Testis (tissue), 2 donors: ENCODE data around the gene P3H1.

Source experiments
- POLR2A ChIP-seq: fragments of 450-650 bp; IDR thresholded peaks from one replicate; pipeline ENCODE4 v1.6.1; 2017; ENCODE audit warnings: antibody characterized with exemption, mild to moderate bottlenecking, moderate library complexity
- TF ChIP-seq, protein P1 (sequence below), 3 experiments: fragments of 450-650 bp in 2 of 3; fragments of 200-600 bp in 1 of 3; sonication (generic) in 1 of 3; IDR thresholded peaks; one replicate each; pipeline ENCODE4 v1.5.1; 2016 to 2019; ENCODE audit warnings: antibody characterized with exemption in 3 of 3, mild to moderate bottlenecking in 2 of 3, moderate library complexity in 1 of 3

DNA sequence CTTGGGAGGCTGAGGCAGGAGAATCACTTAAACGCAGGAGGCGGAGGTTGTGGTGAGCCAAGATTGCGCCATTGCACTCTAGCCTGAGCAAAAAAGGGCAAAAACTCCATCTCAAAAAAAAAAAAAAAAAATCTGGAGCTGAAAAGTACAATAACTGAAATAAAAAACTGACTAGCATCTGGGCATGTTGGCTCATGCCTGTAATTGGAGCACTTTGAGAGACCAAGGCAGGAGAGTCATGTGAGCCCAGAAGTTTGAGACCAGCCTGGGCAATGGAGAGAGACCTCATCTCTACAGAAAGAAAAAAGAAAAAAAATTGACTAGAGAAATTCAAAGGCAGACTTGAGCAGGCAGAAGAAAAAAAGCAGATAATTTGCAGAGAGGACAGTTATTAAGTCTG is 44.9 kb downstream of the P3H1 start:
- TF ChIP-seq, protein P1, sequence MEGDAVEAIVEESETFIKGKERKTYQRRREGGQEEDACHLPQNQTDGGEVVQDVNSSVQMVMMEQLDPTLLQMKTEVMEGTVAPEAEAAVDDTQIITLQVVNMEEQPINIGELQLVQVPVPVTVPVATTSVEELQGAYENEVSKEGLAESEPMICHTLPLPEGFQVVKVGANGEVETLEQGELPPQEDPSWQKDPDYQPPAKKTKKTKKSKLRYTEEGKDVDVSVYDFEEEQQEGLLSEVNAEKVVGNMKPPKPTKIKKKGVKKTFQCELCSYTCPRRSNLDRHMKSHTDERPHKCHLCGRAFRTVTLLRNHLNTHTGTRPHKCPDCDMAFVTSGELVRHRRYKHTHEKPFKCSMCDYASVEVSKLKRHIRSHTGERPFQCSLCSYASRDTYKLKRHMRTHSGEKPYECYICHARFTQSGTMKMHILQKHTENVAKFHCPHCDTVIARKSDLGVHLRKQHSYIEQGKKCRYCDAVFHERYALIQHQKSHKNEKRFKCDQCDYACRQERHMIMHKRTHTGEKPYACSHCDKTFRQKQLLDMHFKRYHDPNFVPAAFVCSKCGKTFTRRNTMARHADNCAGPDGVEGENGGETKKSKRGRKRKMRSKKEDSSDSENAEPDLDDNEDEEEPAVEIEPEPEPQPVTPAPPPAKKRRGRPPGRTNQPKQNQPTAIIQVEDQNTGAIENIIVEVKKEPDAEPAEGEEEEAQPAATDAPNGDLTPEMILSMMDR (IDR thresholded peaks at IDR 0.05) = no peak
- no peak for TF ChIP-seq POLR2A
